ENCODE results near the gene C1orf198. TPM values are rescaled to one million over a fixed set of nuclear protein-coding genes. Genes with fewer than 3 reads are reported as not detected.

C1orf198 gene
- polyA plus RNA-seq, 2 of the 4 experiments (the other 2 are of a cell fraction), result 12.0 to 20.4 TPM

GRCh38 chr1:230804396-230804795, 63.9 kb downstream of the C1orf198 start:
- DNase-seq (ENCODE audit: low read depth in 1 of 2, low spot score in 1 of 2), result no peak
- WGBS (ENCODE audit: missing lambda C conversion rate), result 60% methylated on average over 2 of the region's 2 CpGs
- CTCF ChIA-PET, result interaction anchor here (1.5 kb wide), 1 partner anchor 16 kb away, joined by 3 read pairs; no protein-coding TSS in a partner anchor

GRCh38 chr1:230800891-230801840, 67.2 kb downstream of the C1orf198 start:
- WGBS (ENCODE audit: missing lambda C conversion rate), result 53% methylated on average over 9 of the region's 9 CpGs
- no peak for TF ChIP-seq RARB (CRISPR knock-in tag; IDR thresholded peaks at IDR 0.05)
- no peak for TF ChIP-seq MAZ (IDR thresholded peaks at IDR 0.05; ENCODE audit: borderline replicate concordance, low read depth, low read length)
- no peak for TF ChIP-seq TP53 (CRISPR knock-in tag; IDR thresholded peaks at IDR 0.05)
- no peak for TF ChIP-seq E2F6 (IDR thresholded peaks at IDR 0.05; ENCODE audit: borderline replicate concordance, low read depth)
- TF ChIP-seq KDM5A (IDR thresholded peaks at IDR 0.05), result no peak
- FAIRE-seq (no peak), ATAC-seq (no peak), DNase-seq (ENCODE audit: low read depth in 1 of 2, low spot score in 1 of 2) (no peak)
- no peaks in the 10 kb centered on the region for H3K9me3 ChIP-seq
- no peak overlapping the region for H3K27ac ChIP-seq
- no peaks in the 10 kb centered on the region for H3K4me1 ChIP-seq
- H3K4me3 ChIP-seq, result no peak overlapping the region
- no peak overlapping the region for H3K4me2 ChIP-seq
- ChIA-PET POLR2A (no interaction called here), CTCF (interaction anchor here (1.0 to 2.5 kb wide), 7 partner anchors 9 to 425 kb away, joined by 3 to 8 read pairs (median 3); no protein-coding TSS in a partner anchor)

More at GRCh38 chr1:230804396-230804795, 63.9 kb downstream of the C1orf198 start:
- TF ChIP-seq ELK1 (IDR thresholded peaks at IDR 0.05; ENCODE audit: low read depth, low read length), result no peak
- TF ChIP-seq BCL3 (IDR thresholded peaks at IDR 0.05), result no peak
- no peak for TF ChIP-seq SREBF2 (IDR thresholded peaks at IDR 0.05)
- no peak for TF ChIP-seq CTCF (IDR thresholded peaks at IDR 0.05)
- TF ChIP-seq EHF (CRISPR knock-in tag; IDR thresholded peaks at IDR 0.05), result no peak
- TF ChIP-seq FOSL2 (IDR thresholded peaks at IDR 0.05), result no peak
- TF ChIP-seq FOSL2 (CRISPR knock-in tag; IDR thresholded peaks at IDR 0.05), result no peak
- no peak for TF ChIP-seq CBX8 (IDR thresholded peaks at IDR 0.05)
- no peak for TF ChIP-seq HEYL (CRISPR knock-in tag; IDR thresholded peaks at IDR 0.05)
- TF ChIP-seq HOXA7 (CRISPR knock-in tag; IDR thresholded peaks at IDR 0.05), result no peak
- no peak for TF ChIP-seq CHD4 (IDR thresholded peaks at IDR 0.05; ENCODE audit: borderline replicate concordance)
- no peak for TF ChIP-seq NR3C1 (IDR thresholded peaks at IDR 0.05)
- no peak for TF ChIP-seq NFE2L2 (conservative IDR thresholded peaks at IDR 0.05; ENCODE audit: low read length)
- TF ChIP-seq TP53 (CRISPR knock-in tag; IDR thresholded peaks at IDR 0.05), result no peak
- TF ChIP-seq MAX (IDR thresholded peaks at IDR 0.05), result no peak
- TF ChIP-seq GATA3 (IDR thresholded peaks at IDR 0.05; ENCODE audit: borderline replicate concordance), result no peak
- TF ChIP-seq SMC3 (IDR thresholded peaks at IDR 0.05), result no peak
- no peak for ATAC-seq
- POLR2A ChIA-PET, result no interaction called here
- Histone ChIP-seq H3K4me1 (no peaks in the 10 kb centered on the region), H3K4me3 (no peak overlapping the region), H3K27ac (no peak overlapping the region), H3K4me2 (no peak overlapping the region), H3K9me3 (no peaks in the 10 kb centered on the region)
- FAIRE-seq, result no peak
